Esophagus squamous epithelium (tissue), 4 donors: Measurements from ENCODE around the gene ROR2.

Experiments used
- POLR2A ChIP-seq, 4 donors: fragments of 450-650 bp; IDR thresholded peaks; one replicate each; pipeline ENCODE4 v1.6.1; 2017; ENCODE audit warnings: antibody characterized with exemption in 4 of 4, mild to moderate bottlenecking in 4 of 4, moderate library complexity in 3 of 4
- TF ChIP-seq, protein P1 (sequence below), 6 experiments: fragments of 450-650 bp in 4 of 6; fragments of 200-600 bp in 2 of 6; sonication (generic) in 2 of 6; IDR thresholded peaks; one replicate each; pipeline ENCODE4 v1.5.1; 2016 to 2019; ENCODE audit warnings: antibody characterized with exemption in 6 of 6, mild to moderate bottlenecking in 4 of 6, moderate library complexity in 4 of 6

DNA sequence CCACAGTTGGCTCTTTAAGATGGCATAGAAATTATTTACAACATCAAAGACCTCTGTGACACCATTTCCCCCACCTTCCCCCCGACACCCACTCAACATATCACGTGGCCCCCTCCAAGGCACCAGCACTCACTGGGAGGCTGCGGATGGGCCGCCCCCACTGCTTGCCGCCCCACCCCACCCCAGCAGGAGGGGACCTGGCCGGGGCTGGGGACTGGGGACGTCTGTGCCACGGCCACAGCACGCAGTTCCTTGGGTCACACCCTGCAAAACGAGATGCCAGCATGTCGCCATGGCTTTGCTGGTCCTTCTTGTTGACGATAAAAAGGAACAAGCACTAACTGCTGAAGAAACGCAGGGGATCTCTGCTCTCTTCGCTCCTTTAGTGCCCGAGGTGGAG is 269.0 kb downstream of the ROR2 start:
- TF ChIP-seq, protein P1, sequence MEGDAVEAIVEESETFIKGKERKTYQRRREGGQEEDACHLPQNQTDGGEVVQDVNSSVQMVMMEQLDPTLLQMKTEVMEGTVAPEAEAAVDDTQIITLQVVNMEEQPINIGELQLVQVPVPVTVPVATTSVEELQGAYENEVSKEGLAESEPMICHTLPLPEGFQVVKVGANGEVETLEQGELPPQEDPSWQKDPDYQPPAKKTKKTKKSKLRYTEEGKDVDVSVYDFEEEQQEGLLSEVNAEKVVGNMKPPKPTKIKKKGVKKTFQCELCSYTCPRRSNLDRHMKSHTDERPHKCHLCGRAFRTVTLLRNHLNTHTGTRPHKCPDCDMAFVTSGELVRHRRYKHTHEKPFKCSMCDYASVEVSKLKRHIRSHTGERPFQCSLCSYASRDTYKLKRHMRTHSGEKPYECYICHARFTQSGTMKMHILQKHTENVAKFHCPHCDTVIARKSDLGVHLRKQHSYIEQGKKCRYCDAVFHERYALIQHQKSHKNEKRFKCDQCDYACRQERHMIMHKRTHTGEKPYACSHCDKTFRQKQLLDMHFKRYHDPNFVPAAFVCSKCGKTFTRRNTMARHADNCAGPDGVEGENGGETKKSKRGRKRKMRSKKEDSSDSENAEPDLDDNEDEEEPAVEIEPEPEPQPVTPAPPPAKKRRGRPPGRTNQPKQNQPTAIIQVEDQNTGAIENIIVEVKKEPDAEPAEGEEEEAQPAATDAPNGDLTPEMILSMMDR (IDR thresholded peaks at IDR 0.05): no peak
- TF ChIP-seq POLR2A (IDR thresholded peaks at IDR 0.05): no peak
